Measurements from ENCODE around the gene CMTM2. TPM values are rescaled to one million over a fixed set of nuclear protein-coding genes. Genes with fewer than 3 reads are reported as not detected.

Gene CMTM2
- total RNA-seq, 2 experiments from 2014 or later, result 0.29 TPM; not detected in 1

- ATAC-seq (no peak), DNase-seq (no peak)
- TF ChIP-seq, protein P1, sequence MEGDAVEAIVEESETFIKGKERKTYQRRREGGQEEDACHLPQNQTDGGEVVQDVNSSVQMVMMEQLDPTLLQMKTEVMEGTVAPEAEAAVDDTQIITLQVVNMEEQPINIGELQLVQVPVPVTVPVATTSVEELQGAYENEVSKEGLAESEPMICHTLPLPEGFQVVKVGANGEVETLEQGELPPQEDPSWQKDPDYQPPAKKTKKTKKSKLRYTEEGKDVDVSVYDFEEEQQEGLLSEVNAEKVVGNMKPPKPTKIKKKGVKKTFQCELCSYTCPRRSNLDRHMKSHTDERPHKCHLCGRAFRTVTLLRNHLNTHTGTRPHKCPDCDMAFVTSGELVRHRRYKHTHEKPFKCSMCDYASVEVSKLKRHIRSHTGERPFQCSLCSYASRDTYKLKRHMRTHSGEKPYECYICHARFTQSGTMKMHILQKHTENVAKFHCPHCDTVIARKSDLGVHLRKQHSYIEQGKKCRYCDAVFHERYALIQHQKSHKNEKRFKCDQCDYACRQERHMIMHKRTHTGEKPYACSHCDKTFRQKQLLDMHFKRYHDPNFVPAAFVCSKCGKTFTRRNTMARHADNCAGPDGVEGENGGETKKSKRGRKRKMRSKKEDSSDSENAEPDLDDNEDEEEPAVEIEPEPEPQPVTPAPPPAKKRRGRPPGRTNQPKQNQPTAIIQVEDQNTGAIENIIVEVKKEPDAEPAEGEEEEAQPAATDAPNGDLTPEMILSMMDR (IDR thresholded peaks at IDR 0.05), result no peak
- H3K27ac Mint-ChIP-seq, result no peak overlapping the region
- H3K27me3 Mint-ChIP-seq, result no peaks in the 10 kb centered on the region
- ChIA-PET CTCF (interaction anchor here (0.6 kb wide), 1 partner anchor 8 kb away, joined by 3 read pairs; no protein-coding TSS in a partner anchor), POLR2A (interaction anchor here (0.9 kb wide), 1 partner anchor 34 kb away, joined by 3 read pairs; no protein-coding TSS in a partner anchor)
- no peaks in the 10 kb centered on the region for H3K9me3 Mint-ChIP-seq
- intact Hi-C loops (cut with micrococcal nuclease), result no loop called here
- H3K36me3 Mint-ChIP-seq (ENCODE audit: low read depth), result peaks cover 23% of the 10 kb centered on the region
- no peak overlapping the region for H3K4me3 Mint-ChIP-seq
- peaks cover 14% of the 10 kb centered on the region for H3K4me1 Mint-ChIP-seq (ENCODE audit: low read depth)
Observed at GRCh38 chr16:66612422-66612821, 33.2 kb downstream of the CMTM2 start.

GRCh38 chr16:66614161-66614802, 35.0 kb downstream of the CMTM2 start:
- intact Hi-C loops (cut with micrococcal nuclease), result no loop called here
- TF ChIP-seq, protein P1 (IDR thresholded peaks at IDR 0.05), result no peak
- DNase-seq (no peak), ATAC-seq (no peak)
- Mint-ChIP-seq H3K4me1 (ENCODE audit: low read depth) (no peaks in the 10 kb centered on the region), H3K27ac (no peak overlapping the region), H3K9me3 (no peaks in the 10 kb centered on the region), H3K4me3 (no peak overlapping the region), H3K27me3 (no peaks in the 10 kb centered on the region), H3K36me3 (ENCODE audit: low read depth) (peaks cover 16% of the 10 kb centered on the region)
- ChIA-PET CTCF (interaction anchor here (1.6 kb wide), 2 partner anchors 36 to 46 kb away, joined by 3 to 6 read pairs; no protein-coding TSS in a partner anchor), POLR2A (no interaction called here)

GRCh38 chr16:66616169-66616568, 36.9 kb downstream of the CMTM2 start:
- H3K4me1 Mint-ChIP-seq (ENCODE audit: low read depth), result peaks cover 7% of the 10 kb centered on the region
- H3K27me3 Mint-ChIP-seq, result no peaks in the 10 kb centered on the region
- intact Hi-C loops (cut with micrococcal nuclease), result no loop called here
- ChIA-PET POLR2A (no interaction called here), CTCF (interaction anchor here (5.5 kb wide), 1 partner anchor 8 kb away, joined by 30 read pairs; no protein-coding TSS in a partner anchor)
- ATAC-seq (no peak), DNase-seq (no peak)
- TF ChIP-seq, protein P1 (IDR thresholded peaks at IDR 0.05), result no peak
- no peaks in the 10 kb centered on the region for H3K9me3 Mint-ChIP-seq
- no peak overlapping the region for H3K27ac Mint-ChIP-seq
- peaks cover 7% of the 10 kb centered on the region for H3K36me3 Mint-ChIP-seq (ENCODE audit: low read depth)
- no peak overlapping the region for H3K4me3 Mint-ChIP-seq

- no peaks in the 10 kb centered on the region for H3K27me3 Mint-ChIP-seq
- ATAC-seq (no peak), DNase-seq (no peak)
- peaks cover 7% of the 10 kb centered on the region for H3K4me1 Mint-ChIP-seq (ENCODE audit: low read depth)
- ChIA-PET POLR2A (no interaction called here), CTCF (interaction anchor here (4.2 to 5.5 kb wide), 2 partner anchors 8 to 35 kb away, joined by 21 to 30 read pairs; no protein-coding TSS in a partner anchor)
- intact Hi-C loops (cut with micrococcal nuclease), result no loop called here
- H3K27ac Mint-ChIP-seq, result no peak overlapping the region
- H3K9me3 Mint-ChIP-seq, result no peaks in the 10 kb centered on the region
- TF ChIP-seq, protein P1 (IDR thresholded peaks at IDR 0.05), result no peak
- H3K4me3 Mint-ChIP-seq, result no peak overlapping the region
- H3K36me3 Mint-ChIP-seq (ENCODE audit: low read depth), result peaks cover 7% of the 10 kb centered on the region
Observed at GRCh38 chr16:66616592-66616991, 37.3 kb downstream of the CMTM2 start.

DNA sequence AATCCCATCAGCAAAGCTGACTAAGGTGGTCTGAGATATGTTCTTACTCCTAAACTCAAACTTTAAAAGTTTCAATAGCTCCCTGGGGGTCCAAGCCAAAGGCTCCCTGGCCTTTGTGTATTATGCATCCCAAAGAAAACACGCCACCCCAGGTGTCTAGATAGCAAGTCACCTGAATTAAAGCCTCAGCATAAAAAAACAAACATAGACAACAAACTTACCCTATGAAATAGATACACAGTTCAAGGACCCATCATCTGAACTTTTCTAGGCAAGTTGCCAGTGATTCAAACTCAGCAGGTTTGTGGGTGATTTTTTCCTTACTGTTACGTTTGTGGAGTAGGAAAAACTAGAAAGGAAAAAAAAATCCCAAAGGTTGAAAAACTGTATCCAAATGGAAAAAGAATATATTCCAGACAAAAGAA, 37.8 kb downstream of the CMTM2 start:
- POLR2A ChIA-PET, result no interaction called here
- intact Hi-C loops (cut with micrococcal nuclease), result no loop called here

More for the DNA sequence above, 37.8 kb downstream of the CMTM2 start:
- CTCF ChIA-PET, result interaction anchor here (0.7 to 5.5 kb wide), 3 partner anchors 9 to 34 kb away, joined by 3 to 30 read pairs (median 21); partner anchors contain the start of gene CMTM3
- Mint-ChIP-seq H3K4me3 (no peak overlapping the region), H3K27ac (no peak overlapping the region), H3K4me1 (ENCODE audit: low read depth) (peaks cover 7% of the 10 kb centered on the region), H3K27me3 (no peaks in the 10 kb centered on the region), H3K36me3 (ENCODE audit: low read depth) (peaks cover 4% of the 10 kb centered on the region), H3K9me3 (no peaks in the 10 kb centered on the region)
- DNase-seq, result no peak
- TF ChIP-seq, protein P1 (IDR thresholded peaks at IDR 0.05), result no peak
- ATAC-seq, result no peak
